Measurements from ENCODE around the gene PITPNC1. TPM values are rescaled to one million over a fixed set of nuclear protein-coding genes. Genes with fewer than 3 reads are reported as not detected.
"Not testable (repeated sequence)": the region's sequence is repeated elsewhere in the genome, so short reads cannot be mapped to it uniquely, and the experiment has no call there.

Gene PITPNC1
- total and polyA plus RNA-seq, 2 donors (not counting 1 experiment from before 2014, with no cell fraction given): 5.8 to 7.1 TPM

GRCh38 chr17:67492824-67493517 lies 115.9 kb downstream of the PITPNC1 start:
- no peaks in the 10 kb centered on the region for H3K9me3 ChIP-seq (ENCODE audit: control insufficient read depth, insufficient read depth, low read depth, low read length)
- peak in 1 of 2 donors; percentile 56 for DNase-seq (ENCODE audit: low read depth in 2 of 2)
- H3K4me1 ChIP-seq (ENCODE audit: control insufficient read depth, extremely low read depth, insufficient read depth, low read length): peaks cover 17% of the 10 kb centered on the region
- no peak overlapping the region for H3K4me3 ChIP-seq (replicated peaks in 1 of 4; ENCODE audit: control extremely low read depth in 1 of 4, insufficient read depth in 1 of 4, low read depth in 3 of 4, low read length in 4 of 4)
- TF ChIP-seq EZH2 (IDR thresholded peaks at IDR 0.05; ENCODE audit: low read length, missing control alignments): no peak
- no peak for TF ChIP-seq CTCF (conservative IDR thresholded peaks at IDR 0.05 in 1 of 2, IDR thresholded peaks at IDR 0.05 in 1 of 2; ENCODE audit: low read depth in 1 of 2, low read length in 2 of 2)
- no peaks in the 10 kb centered on the region for H4K20me1 ChIP-seq (ENCODE audit: control insufficient read depth, extremely low read depth, insufficient read depth, low read length)
- no peak overlapping the region for H3K27ac ChIP-seq (ENCODE audit: insufficient read depth, low read length)
- no peaks in the 10 kb centered on the region for H3K27me3 ChIP-seq (ENCODE audit: control insufficient read depth, insufficient read depth, low read length)
- peak overlapping the region; percentile 11 for H3K4me2 ChIP-seq (ENCODE audit: extremely low read depth, insufficient read depth, low read length)
- H3K79me2 ChIP-seq (ENCODE audit: control insufficient read depth, insufficient read depth, low read length): no peaks in the 10 kb centered on the region
- H2AFZ ChIP-seq (ENCODE audit: low read length): no peak overlapping the region
- no peaks in the 10 kb centered on the region for H3K36me3 ChIP-seq (ENCODE audit: control insufficient read depth, insufficient read depth, low read length)
- no peak overlapping the region for H3K9ac ChIP-seq (ENCODE audit: insufficient read depth, low read length)

- Histone ChIP-seq H3K79me2 (ENCODE audit: control insufficient read depth, insufficient read depth, low read length) (no peaks in the 10 kb centered on the region), H3K9ac (ENCODE audit: insufficient read depth, low read length) (no peak overlapping the region), H3K9me3 (ENCODE audit: control insufficient read depth, insufficient read depth, low read depth, low read length) (no peaks in the 10 kb centered on the region), H3K27ac (ENCODE audit: insufficient read depth, low read length) (no peak overlapping the region), H3K4me3 (replicated peaks in 1 of 4; ENCODE audit: control extremely low read depth in 1 of 4, insufficient read depth in 1 of 4, low read depth in 3 of 4, low read length in 4 of 4) (no peak overlapping the region), H3K4me1 (ENCODE audit: control insufficient read depth, extremely low read depth, insufficient read depth, low read length) (peaks cover 17% of the 10 kb centered on the region), H4K20me1 (ENCODE audit: control insufficient read depth, extremely low read depth, insufficient read depth, low read length) (no peaks in the 10 kb centered on the region), H3K27me3 (ENCODE audit: control insufficient read depth, insufficient read depth, low read length) (no peaks in the 10 kb centered on the region), H2AFZ (ENCODE audit: low read length) (no peak overlapping the region), H3K4me2 (ENCODE audit: extremely low read depth, insufficient read depth, low read length) (no peak overlapping the region), H3K36me3 (ENCODE audit: control insufficient read depth, insufficient read depth, low read length) (no peaks in the 10 kb centered on the region)
- TF ChIP-seq CTCF (conservative IDR thresholded peaks at IDR 0.05 in 1 of 2, IDR thresholded peaks at IDR 0.05 in 1 of 2; ENCODE audit: low read depth in 1 of 2, low read length in 2 of 2): no peak
- TF ChIP-seq EZH2 (IDR thresholded peaks at IDR 0.05; ENCODE audit: low read length, missing control alignments): no peak
- DNase-seq (ENCODE audit: low read depth in 2 of 2): no peak
Observed at GRCh38 chr17:67493812-67494211, 116.7 kb downstream of the PITPNC1 start.

GRCh38 chr17:67495534-67495933 lies 118.5 kb downstream of the PITPNC1 start:
- not testable (repeated sequence) for H3K36me3 ChIP-seq (ENCODE audit: control insufficient read depth, insufficient read depth, low read length); H4K20me1 ChIP-seq (ENCODE audit: control insufficient read depth, extremely low read depth, insufficient read depth, low read length); H3K9ac ChIP-seq (ENCODE audit: insufficient read depth, low read length); H3K4me2 ChIP-seq (ENCODE audit: extremely low read depth, insufficient read depth, low read length); H3K27ac ChIP-seq (ENCODE audit: insufficient read depth, low read length); H3K27me3 ChIP-seq (ENCODE audit: control insufficient read depth, insufficient read depth, low read length); H2AFZ ChIP-seq (ENCODE audit: low read length); H3K9me3 ChIP-seq (ENCODE audit: control insufficient read depth, insufficient read depth, low read depth, low read length); H3K4me3 ChIP-seq (replicated peaks in 1 of 4; ENCODE audit: control extremely low read depth in 1 of 4, insufficient read depth in 1 of 4, low read depth in 3 of 4, low read length in 4 of 4); DNase-seq (ENCODE audit: low read depth in 2 of 2); H3K79me2 ChIP-seq (ENCODE audit: control insufficient read depth, insufficient read depth, low read length)
- H3K4me1 ChIP-seq (ENCODE audit: control insufficient read depth, extremely low read depth, insufficient read depth, low read length): peaks cover 14% of the 10 kb centered on the region

All from fibroblast of lung (primary cell).